Uterus (tissue), 4 donors: ENCODE measurements around the gene NCAPD3. TPM values are rescaled to one million over a fixed set of nuclear protein-coding genes. Genes with fewer than 3 reads are reported as not detected.

Experiments
- DNase-seq, 2 donors: peaks; one replicate each; pipeline ENCODE4 v3.0.0-alpha.2; 2019 to 2020
- H3K27ac ChIP-seq, 2 donors: fragments of 200-600 bp; sonication (generic); 1 replicate in 1 of 2; 2 replicates in 1 of 2; pipeline ENCODE4 v1.5.1; 2016 to 2018
- H3K27me3 ChIP-seq, 2 donors: fragments of 200-600 bp; sonication (generic); one replicate each; pipeline ENCODE4 v1.5.1; 2018 to 2019; ENCODE audit warnings: control low read depth in 1 of 2
- H3K36me3 ChIP-seq, 2 donors: fragments of 200-600 bp; sonication (generic); one replicate each; pipeline ENCODE4 v1.5.1; 2019; ENCODE audit warnings: control low read depth in 1 of 2
- H3K4me1 ChIP-seq, 2 donors: fragments of 200-600 bp; sonication (generic); one replicate each; pipeline ENCODE4 v1.5.1; 2018 to 2019; ENCODE audit warnings: control low read depth in 1 of 2
- H3K4me3 ChIP-seq, 2 donors: fragments of 200-600 bp; sonication (generic); 1 replicate in 1 of 2; 2 replicates in 1 of 2; pipeline ENCODE4 v1.5.1; 2018 to 2019; ENCODE audit warnings: mild to moderate bottlenecking in 1 of 2
- H3K9me3 ChIP-seq, 2 donors: fragments of 200-600 bp; sonication (generic); one replicate each; pipeline ENCODE4 v1.5.1; 2019; ENCODE audit warnings: control low read depth in 1 of 2
- POLR2A ChIP-seq, 2 donors: fragments of 450-650 bp; IDR thresholded peaks; one replicate each; pipeline ENCODE4 v1.6.1; 2016; ENCODE audit warnings: antibody characterized with exemption in 2 of 2, mild to moderate bottlenecking in 1 of 2, moderate library complexity in 1 of 2
- intact Hi-C: fragments of 100-400 bp; cut with DNase I; formaldehyde crosslinking; loops from one replicate; pipeline ENCODE4 v1.15.1; 2023; ENCODE audit warnings: low total_unique reads
- total RNA-seq, 4 donors: library from RNA; depleted of rRNA in 3 of 4; stranded (reverse); fragments of >200 nt in 3 of 4; gene quantifications; one replicate each; pipeline versions ENCODE4 v1.1.0 to v1.2.4, GENCODE V29; 2014 to 2023
- TF ChIP-seq, protein P1 (sequence below), 4 experiments: fragments of 200-600 bp in 2 of 4; fragments of 450-650 bp in 2 of 4; sonication (generic) in 2 of 4; IDR thresholded peaks; one replicate each; pipeline ENCODE4 v1.5.1; 2016 to 2019; ENCODE audit warnings: antibody characterized with exemption in 4 of 4, mild to moderate bottlenecking in 2 of 4, moderate library complexity in 1 of 4
- donor health status: DM: yes; HTN: yes; CAD: no.

The NCAPD3 gene
- total RNA-seq, 4 donors from 2014 or later: 6.4 to 27.1 (median 9.9) TPM

GRCh38 chr11:134243913-134244312, 20.1 kb upstream of the NCAPD3 start:
- no peaks in the 10 kb centered on the region for H3K36me3 ChIP-seq
- H3K27ac ChIP-seq: no peak overlapping the region
- H3K27me3 ChIP-seq: no peaks in the 10 kb centered on the region
- TF ChIP-seq POLR2A (IDR thresholded peaks at IDR 0.05): no peak
- TF ChIP-seq, protein P1, sequence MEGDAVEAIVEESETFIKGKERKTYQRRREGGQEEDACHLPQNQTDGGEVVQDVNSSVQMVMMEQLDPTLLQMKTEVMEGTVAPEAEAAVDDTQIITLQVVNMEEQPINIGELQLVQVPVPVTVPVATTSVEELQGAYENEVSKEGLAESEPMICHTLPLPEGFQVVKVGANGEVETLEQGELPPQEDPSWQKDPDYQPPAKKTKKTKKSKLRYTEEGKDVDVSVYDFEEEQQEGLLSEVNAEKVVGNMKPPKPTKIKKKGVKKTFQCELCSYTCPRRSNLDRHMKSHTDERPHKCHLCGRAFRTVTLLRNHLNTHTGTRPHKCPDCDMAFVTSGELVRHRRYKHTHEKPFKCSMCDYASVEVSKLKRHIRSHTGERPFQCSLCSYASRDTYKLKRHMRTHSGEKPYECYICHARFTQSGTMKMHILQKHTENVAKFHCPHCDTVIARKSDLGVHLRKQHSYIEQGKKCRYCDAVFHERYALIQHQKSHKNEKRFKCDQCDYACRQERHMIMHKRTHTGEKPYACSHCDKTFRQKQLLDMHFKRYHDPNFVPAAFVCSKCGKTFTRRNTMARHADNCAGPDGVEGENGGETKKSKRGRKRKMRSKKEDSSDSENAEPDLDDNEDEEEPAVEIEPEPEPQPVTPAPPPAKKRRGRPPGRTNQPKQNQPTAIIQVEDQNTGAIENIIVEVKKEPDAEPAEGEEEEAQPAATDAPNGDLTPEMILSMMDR (IDR thresholded peaks at IDR 0.05): no peak
- DNase-seq: no peak
- H3K4me1 ChIP-seq: no peaks in the 10 kb centered on the region
- no peak overlapping the region for H3K4me3 ChIP-seq
- no peaks in the 10 kb centered on the region for H3K9me3 ChIP-seq
- intact Hi-C loops: no loop called here

DNA sequence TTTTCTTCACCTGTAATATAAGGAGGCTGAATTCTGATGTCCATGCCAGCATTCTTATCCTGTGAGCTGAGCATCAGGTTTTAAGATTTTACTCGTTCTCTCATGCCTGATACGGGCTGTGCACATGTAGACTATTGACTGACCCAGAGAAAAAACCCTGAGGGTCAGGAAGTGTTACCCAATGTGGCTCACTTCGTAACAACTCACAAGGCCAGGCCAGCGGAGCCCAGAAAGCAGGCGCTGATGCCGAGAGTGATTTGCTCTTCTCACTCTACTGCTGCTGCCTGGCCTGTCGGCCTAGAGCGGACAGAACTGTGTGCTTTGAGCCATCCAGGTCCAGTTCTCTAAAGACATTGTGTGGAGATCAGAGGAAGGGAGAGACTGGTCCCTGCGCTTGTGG, 18.6 kb upstream of the NCAPD3 start:
- Histone ChIP-seq H3K27ac (no peak overlapping the region), H3K9me3 (no peaks in the 10 kb centered on the region), H3K27me3 (no peaks in the 10 kb centered on the region), H3K4me3 (no peak overlapping the region), H3K36me3 (no peaks in the 10 kb centered on the region), H3K4me1 (no peaks in the 10 kb centered on the region)
- intact Hi-C loops: no loop called here
- DNase-seq: no peak
- no peak for TF ChIP-seq POLR2A (IDR thresholded peaks at IDR 0.05)
- TF ChIP-seq, protein P1 (IDR thresholded peaks at IDR 0.05): no peak

DNA sequence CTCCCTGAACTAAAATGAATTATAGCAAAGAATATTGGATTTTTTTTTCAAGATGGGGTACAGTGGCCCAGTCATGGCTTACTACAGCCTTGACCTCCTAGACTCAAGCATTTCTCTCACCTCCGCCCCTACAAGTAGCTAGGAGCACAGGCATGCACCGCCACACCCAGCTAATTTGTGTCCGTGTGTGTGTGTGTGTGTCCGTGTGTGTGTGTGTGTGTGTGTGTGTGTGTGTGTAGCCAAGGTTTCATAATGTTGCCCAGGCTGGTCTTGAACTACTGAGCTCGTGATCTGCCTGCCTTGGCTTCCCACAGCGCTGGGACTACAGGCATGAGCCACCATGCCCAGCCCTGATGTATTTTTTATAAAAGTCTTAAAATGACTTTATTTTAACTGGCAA, 16.8 kb upstream of the NCAPD3 start:
- Histone ChIP-seq H3K4me3 (no peak overlapping the region), H3K9me3 (no peaks in the 10 kb centered on the region), H3K36me3 (no peaks in the 10 kb centered on the region), H3K4me1 (no peaks in the 10 kb centered on the region), H3K27me3 (no peaks in the 10 kb centered on the region), H3K27ac (no peak overlapping the region)
- no peak for DNase-seq
- TF ChIP-seq, protein P1 (IDR thresholded peaks at IDR 0.05): no peak
- no peak for TF ChIP-seq POLR2A (IDR thresholded peaks at IDR 0.05)
- intact Hi-C loops: no loop called here

- no peaks in the 10 kb centered on the region for H3K4me1 ChIP-seq
- H3K9me3 ChIP-seq: no peaks in the 10 kb centered on the region
- no peak for TF ChIP-seq POLR2A (IDR thresholded peaks at IDR 0.05)
- no peak overlapping the region for H3K27ac ChIP-seq
- intact Hi-C loops: no loop called here
- H3K4me3 ChIP-seq: no peak overlapping the region
- H3K27me3 ChIP-seq: no peaks in the 10 kb centered on the region
- H3K36me3 ChIP-seq: no peaks in the 10 kb centered on the region
- no peak for DNase-seq
Observed at GRCh38 chr11:134238956-134239355, 15.2 kb upstream of the NCAPD3 start.

GRCh38 chr11:134237557-134237922, 13.8 kb upstream of the NCAPD3 start:
- no peak overlapping the region for H3K27ac ChIP-seq
- no peaks in the 10 kb centered on the region for H3K4me1 ChIP-seq
- intact Hi-C loops: no loop called here
- TF ChIP-seq, protein P1 (IDR thresholded peaks at IDR 0.05): no peak
- no peak for TF ChIP-seq POLR2A (IDR thresholded peaks at IDR 0.05)
- no peaks in the 10 kb centered on the region for H3K9me3 ChIP-seq
- H3K36me3 ChIP-seq: no peaks in the 10 kb centered on the region
- H3K4me3 ChIP-seq: no peak overlapping the region
- no peak for DNase-seq
- H3K27me3 ChIP-seq: no peaks in the 10 kb centered on the region
